GM12892 (cell line): Measurements from ENCODE around the gene ZBED2.

Source experiments
- POLR2A ChIP-seq: IDR thresholded peaks from 2 replicates; pipeline ENCODE4 v1.6.1; 2011; ENCODE audit warnings: low read depth, low read length, control low read depth
- POLR2AphosphoS5 ChIP-seq: IDR thresholded peaks from 2 replicates; pipeline ENCODE4 v1.6.1; 2011; ENCODE audit warnings: low read depth, low read length, control low read depth
- TAF1 ChIP-seq: IDR thresholded peaks from 2 replicates; pipeline ENCODE4 v1.6.1; 2011; ENCODE audit warnings: low read depth, mild to moderate bottlenecking, control low read depth, low read length, borderline replicate concordance

DNA sequence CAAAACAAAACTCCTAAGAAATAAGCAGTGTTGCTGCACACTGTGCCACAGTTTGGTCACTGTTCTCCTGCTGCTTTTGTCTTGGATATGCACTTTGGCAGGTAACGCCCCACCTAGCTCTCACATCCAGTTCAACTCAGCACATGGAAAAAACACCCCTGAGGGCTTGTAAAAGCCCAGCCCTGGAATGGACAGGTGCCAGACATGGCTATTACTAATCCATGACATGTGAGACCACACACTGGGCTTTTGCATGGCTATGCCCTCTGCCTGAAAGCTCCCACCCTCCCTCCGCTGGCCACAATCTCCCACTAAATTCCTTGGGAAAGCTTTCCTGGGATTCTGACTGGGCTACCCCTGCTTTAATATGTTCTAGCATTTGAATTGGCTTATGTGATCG lies 24.7 kb upstream of the ZBED2 start:
- TF ChIP-seq POLR2A (no peak), POLR2AphosphoS5 (no peak), TAF1 (no peak)
